ENCODE data around the gene SIGLEC10. TPM values are rescaled to one million over a fixed set of nuclear protein-coding genes. Genes with fewer than 3 reads are reported as not detected.

Gene SIGLEC10, protein sequence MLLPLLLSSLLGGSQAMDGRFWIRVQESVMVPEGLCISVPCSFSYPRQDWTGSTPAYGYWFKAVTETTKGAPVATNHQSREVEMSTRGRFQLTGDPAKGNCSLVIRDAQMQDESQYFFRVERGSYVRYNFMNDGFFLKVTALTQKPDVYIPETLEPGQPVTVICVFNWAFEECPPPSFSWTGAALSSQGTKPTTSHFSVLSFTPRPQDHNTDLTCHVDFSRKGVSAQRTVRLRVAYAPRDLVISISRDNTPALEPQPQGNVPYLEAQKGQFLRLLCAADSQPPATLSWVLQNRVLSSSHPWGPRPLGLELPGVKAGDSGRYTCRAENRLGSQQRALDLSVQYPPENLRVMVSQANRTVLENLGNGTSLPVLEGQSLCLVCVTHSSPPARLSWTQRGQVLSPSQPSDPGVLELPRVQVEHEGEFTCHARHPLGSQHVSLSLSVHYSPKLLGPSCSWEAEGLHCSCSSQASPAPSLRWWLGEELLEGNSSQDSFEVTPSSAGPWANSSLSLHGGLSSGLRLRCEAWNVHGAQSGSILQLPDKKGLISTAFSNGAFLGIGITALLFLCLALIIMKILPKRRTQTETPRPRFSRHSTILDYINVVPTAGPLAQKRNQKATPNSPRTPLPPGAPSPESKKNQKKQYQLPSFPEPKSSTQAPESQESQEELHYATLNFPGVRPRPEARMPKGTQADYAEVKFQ
- not detected in 2 replicates for total RNA-seq

GRCh38 chr19:51417107-51417809, at the start of gene SIGLEC10:
SIGLEC10 (minus strand) TSS chr19:51417642; CDS start chr19:51417581, 61 bp downstream.

GRCh38 chr19:51458051-51458645, 40.7 kb upstream of the SIGLEC10 start, which contains the start of gene SIGLEC8:
SIGLEC8 (minus strand) TSS chr19:51458454; CDS start chr19:51458387, 67 bp downstream.

GRCh38 chr19:51387924-51388389, 29.5 kb downstream of the SIGLEC10 start, which contains the start of gene LIM2:
LIM2 (minus strand) TSS chr19:51387974; CDS start chr19:51387443, 531 bp downstream.

DNA sequence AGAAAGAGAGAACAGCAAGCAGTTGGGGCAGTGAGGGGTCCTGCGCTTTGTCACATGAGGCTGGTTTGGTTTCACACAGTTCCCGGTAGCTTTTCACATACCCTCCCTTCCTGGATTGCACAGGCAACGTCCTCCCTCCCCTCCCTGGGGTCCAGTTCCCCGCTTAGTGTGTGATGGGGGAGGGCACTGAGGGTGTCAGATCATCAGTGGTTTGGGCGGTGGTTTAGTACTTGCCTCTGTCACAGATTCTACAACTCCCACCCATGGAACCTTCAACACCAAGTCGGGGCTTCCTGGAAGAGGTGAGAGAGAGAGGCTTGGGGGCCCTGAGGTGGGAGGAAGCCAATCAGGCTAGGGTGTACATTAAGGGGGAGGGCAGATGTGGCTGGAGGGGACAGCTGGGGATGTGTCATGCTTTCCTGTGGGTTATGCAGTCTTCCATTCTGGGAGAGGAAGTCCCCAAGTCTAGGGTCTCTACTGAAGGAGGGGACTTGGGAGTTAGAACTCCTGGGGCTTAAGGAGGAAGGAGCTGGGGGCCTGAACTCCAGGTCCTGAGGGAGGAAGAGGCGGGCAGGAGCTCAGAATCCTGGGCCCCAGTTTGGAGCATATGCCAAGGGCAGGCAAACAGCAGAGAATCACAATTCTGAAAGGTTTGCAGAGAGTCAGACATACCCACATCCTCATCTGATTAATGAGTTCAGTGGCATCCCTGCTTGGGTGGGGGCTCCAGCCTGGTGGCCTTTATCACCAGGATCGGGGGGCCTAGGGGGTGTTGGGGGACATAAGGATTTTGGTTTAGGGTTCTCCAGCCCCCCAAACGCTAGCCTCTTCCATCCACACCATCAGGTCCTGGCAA, 44.6 kb downstream of the SIGLEC10 start, which contains the start of gene NKG7:
Gene NKG7 (minus strand): TSS at position 6 of the 856 bp plus-strand sequence. CDS start 119 bp downstream, outside the sequence.

GRCh38 chr19:51368366-51369282, 48.8 kb downstream of the SIGLEC10 start, which contains the start of gene CLDND2:
CLDND2 (minus strand) TSS chr19:51369003; CDS start chr19:51368577, 426 bp downstream.

GRCh38 chr19:51365965-51366388, 51.5 kb downstream of the SIGLEC10 start, which contains the start of gene ETFB:
ETFB (minus strand) TSS chr19:51366388; CDS start chr19:51366326, 62 bp downstream.

Other genes with a start within 250 kb of the SIGLEC10 start
- not detected in 2 replicates for gene CD33, start 192.6 kb downstream of the SIGLEC10 start, total RNA-seq
- gene SIGLECL1, start 166.6 kb downstream of the SIGLEC10 start, total RNA-seq, result not detected in 2 replicates
- 0.13 TPM in 2 replicates for gene IGLON5, start 106.0 kb downstream of the SIGLEC10 start, total RNA-seq
- gene VSIG10L, start 75.5 kb downstream of the SIGLEC10 start, total RNA-seq, result 0.91 and 1.2 TPM in 2 replicates
- gene ETFB, start 51.3 kb downstream of the SIGLEC10 start, total RNA-seq, result 50.2 and 67.0 TPM in 2 replicates
- not detected in 2 replicates for gene CLDND2, start 48.6 kb downstream of the SIGLEC10 start, total RNA-seq
- gene NKG7, start 45.0 kb downstream of the SIGLEC10 start, total RNA-seq, result not detected in 2 replicates
- not detected in 2 replicates for gene LIM2, start 29.7 kb downstream of the SIGLEC10 start, total RNA-seq
- not detected in 2 replicates for gene C19orf84, start 27.1 kb downstream of the SIGLEC10 start, total RNA-seq
- not detected in 2 replicates for gene SIGLEC8, start 40.8 kb upstream of the SIGLEC10 start, total RNA-seq
- gene CEACAM18, start 60.9 kb upstream of the SIGLEC10 start, total RNA-seq, result not detected in 2 replicates
- gene SIGLEC12, start 84.2 kb upstream of the SIGLEC10 start, total RNA-seq, result not detected in 2 replicates
- gene SIGLEC6, start 114.0 kb upstream of the SIGLEC10 start, total RNA-seq, result not detected in 2 replicates
- 8.9 and 9.1 TPM in 2 replicates for gene ZNF175, start 153.6 kb upstream of the SIGLEC10 start, total RNA-seq
- not detected in 2 replicates for gene SIGLEC5, start 212.8 kb upstream of the SIGLEC10 start, total RNA-seq
- gene SIGLEC14, start 229.2 kb upstream of the SIGLEC10 start, total RNA-seq, result not detected in 2 replicates